Measurements from ENCODE around the gene CCNH. TPM values are rescaled to one million over a fixed set of nuclear protein-coding genes. Genes with fewer than 3 reads are reported as not detected.

The CCNH gene
- total and polyA plus RNA-seq, 2 experiments from 2014 or later: 74.4 to 80.2 TPM

Small RNAs within 50 kb of the gene (small RNA-seq; reads per million reads assigned to genes)
- not detected for gene RNU6-727P (ENCODE audit: low replicate concordance)

Other genes starting within 250 kb of the CCNH start
- gene RASA1, start 145.0 kb downstream of the CCNH start, total RNA-seq (2014; rRNA removed; shearing (Covaris generic)): 32.3 and 35.0 TPM in 2 replicates
- gene RASA1, start 145.0 kb downstream of the CCNH start, polyA plus RNA-seq (2016; fragmentation: Nextera tagmentation; extraction: Ambion mirVana): 7.1 and 9.3 TPM in 2 replicates

Data from GM23338 (cell line).